GM12865 (cell line): ENCODE results near the gene AOX1.
A peak's percentile ranks its signal among the peaks of the same experiment; 100 is the strongest.

Source experiments
- DNase-seq: peaks from one replicate; pipeline ENCODE4 v3.0.0; 2010; ENCODE audit warnings: low read depth
- H3K4me3 ChIP-seq: 2 replicates; pipeline ENCODE4 v1.5.1; 2011; ENCODE audit warnings: mild to moderate bottlenecking, low read depth, low read length, control low read depth
- CTCF ChIP-seq: IDR thresholded peaks from 2 replicates; pipeline ENCODE4 v1.5.1; 2011; ENCODE audit warnings: low read length, control low read depth, low read depth, inconsistent platforms; ENCODE audit not compliant: insufficient read depth; ENCODE audit errors: missing control alignments

Gene AOX1

GRCh38 chr2:200698217-200698616, 112.4 kb downstream of the AOX1 start:
- TF ChIP-seq CTCF = no peak
- DNase-seq = no peak
- no peak overlapping the region for H3K4me3 ChIP-seq

- H3K4me3 ChIP-seq = no peak overlapping the region
- no peak for DNase-seq
- no peak for TF ChIP-seq CTCF
Measured at GRCh38 chr2:200699310-200699709, 113.5 kb downstream of the AOX1 start.

- no peak overlapping the region for H3K4me3 ChIP-seq
- no peak for DNase-seq
- TF ChIP-seq CTCF = no peak
Measured at GRCh38 chr2:200700856-200701255, 115.0 kb downstream of the AOX1 start.

GRCh38 chr2:200702044-200702443, 116.2 kb downstream of the AOX1 start:
- no peak for TF ChIP-seq CTCF
- no peak overlapping the region for H3K4me3 ChIP-seq
- DNase-seq = no peak

GRCh38 chr2:200702646-200703118, 116.9 kb downstream of the AOX1 start:
- H3K4me3 ChIP-seq = no peak overlapping the region
- DNase-seq = peak; percentile 61
- TF ChIP-seq CTCF = no peak

GRCh38 chr2:200703127-200703925, 117.5 kb downstream of the AOX1 start:
- TF ChIP-seq CTCF = peak; percentile 34
- peak; percentile 64 for DNase-seq
- H3K4me3 ChIP-seq = no peak overlapping the region

- TF ChIP-seq CTCF = no peak
- no peak overlapping the region for H3K4me3 ChIP-seq
- no peak for DNase-seq
Measured at GRCh38 chr2:200703926-200704637, 118.3 kb downstream of the AOX1 start.
